H1 (cell line): ENCODE results near the gene ROS1. TPM values are rescaled to one million over a fixed set of nuclear protein-coding genes. Genes with fewer than 3 reads are reported as not detected.

ENCODE experiments used
- CTCF ChIA-PET: fragments of 300-600 bp; sonication (Branson Sonifier 250); formaldehyde crosslinking; loops from one replicate; lab custom pipeline; 2021; ENCODE audit not compliant: partially characterized antibody; lab: Charles Lee
- POLR2A ChIA-PET: fragments of 300-600 bp; sonication (Branson Sonifier 250); formaldehyde crosslinking; loops from one replicate; lab custom pipeline; 2021; ENCODE audit warnings: inconsistent platforms; ENCODE audit not compliant: partially characterized antibody; lab: Charles Lee
- DNase-seq, 2 experiments: peaks; one replicate each; pipeline versions ENCODE4 v3.0.0 to v3.0.0-alpha.2; 2010 to 2022; ENCODE audit warnings: low spot score in 2 of 2, low read depth in 1 of 2, mixed read lengths in 1 of 2
- FAIRE-seq: peaks from 2 replicates; lab custom pipeline; 2011; peaks lifted over from hg19 to GRCh38; lab: Jason Lieb, UNC
- H2AFZ ChIP-seq: 2 replicates; pipeline ENCODE4 v1.8.1; 2012; ENCODE audit warnings: low read length, inconsistent platforms
- H2AK5ac ChIP-seq: 2 replicates; pipeline ENCODE4 v1.6.1; 2013; ENCODE audit warnings: low read depth, low read length
- H2BK120ac ChIP-seq: replicated peaks from 2 replicates; pipeline ENCODE3; 2013; ENCODE audit warnings: low read depth, low read length, inconsistent platforms
- H2BK12ac ChIP-seq: 2 replicates; pipeline ENCODE4 v1.6.1; 2013; ENCODE audit warnings: low read depth, low read length
- H2BK15ac ChIP-seq: 2 replicates; pipeline ENCODE4 v1.6.1; 2013; ENCODE audit warnings: low read length
- H2BK20ac ChIP-seq: 2 replicates; pipeline ENCODE4 v1.6.1; 2013; ENCODE audit warnings: low read length
- H2BK5ac ChIP-seq: 2 replicates; pipeline ENCODE4 v1.6.1; 2013; ENCODE audit warnings: low read depth, low read length
- H3K14ac ChIP-seq: 2 replicates; pipeline ENCODE4 v1.6.1; 2013; ENCODE audit warnings: inconsistent platforms; ENCODE audit not compliant: insufficient read length
- H3K18ac ChIP-seq: 2 replicates; pipeline ENCODE4 v1.6.1; 2013; ENCODE audit warnings: low read length; ENCODE audit errors: extremely low read depth
- H3K23ac ChIP-seq: 2 replicates; pipeline ENCODE4 v1.6.1; 2013; ENCODE audit warnings: inconsistent platforms; ENCODE audit not compliant: insufficient read length
- H3K23me2 ChIP-seq: 2 replicates; pipeline ENCODE4 v1.6.1; 2013; ENCODE audit warnings: low read depth, low read length
- H3K27ac ChIP-seq: 2 replicates; pipeline ENCODE4 v1.6.1; 2011; ENCODE audit warnings: low read depth, low read length, inconsistent platforms
- H3K27me3 ChIP-seq, 4 experiments: replicated peaks in 1 of 4; 1 replicate in 1 of 4; 2 replicates in 3 of 4; pipeline versions ENCODE4 v1.6.1 to v1.8.1; 2011 to 2013; ENCODE audit warnings: low read length in 3 of 4, mild to moderate bottlenecking in 3 of 4, inconsistent platforms in 2 of 4, mixed read lengths in 2 of 4, moderate library complexity in 1 of 4; ENCODE audit not compliant: control insufficient read depth in 3 of 4, insufficient read depth in 3 of 4; ENCODE audit errors: extremely low read depth in 1 of 4
- H3K36me3 ChIP-seq, 4 experiments: 2 replicates each; pipeline versions ENCODE4 v1.6.1 to v1.8.1; 2011 to 2013; ENCODE audit warnings: mild to moderate bottlenecking in 4 of 4, low read length in 3 of 4, moderate library complexity in 2 of 4, control low read depth in 1 of 4, inconsistent platforms in 1 of 4; ENCODE audit not compliant: insufficient read depth in 4 of 4, control insufficient read depth in 2 of 4
- H3K4ac ChIP-seq: replicated peaks from 2 replicates; pipeline ENCODE3; 2013; ENCODE audit warnings: low read length, low read depth, mixed read lengths, inconsistent platforms; ENCODE audit not compliant: insufficient read length
- H3K4me1 ChIP-seq, 4 experiments: replicated peaks in 1 of 4; 1 replicate in 1 of 4; 2 replicates in 3 of 4; pipeline versions ENCODE4 v1.6.1 to v1.8.1; 2011 to 2013; ENCODE audit warnings: low read length in 3 of 4, inconsistent platforms in 2 of 4, mixed read lengths in 1 of 4; ENCODE audit not compliant: insufficient read depth in 4 of 4, control insufficient read depth in 3 of 4
- H3K4me2 ChIP-seq, 2 experiments: 2 replicates each; pipeline versions ENCODE4 v1.6.1 to v1.8.1; 2011 to 2013; ENCODE audit warnings: low read depth in 2 of 2, low read length in 2 of 2, control low read depth in 1 of 2, inconsistent platforms in 1 of 2, mild to moderate bottlenecking in 1 of 2; ENCODE audit not compliant: insufficient read depth in 1 of 2
- H3K4me3 ChIP-seq, 4 experiments: fragments of 200-600, 300-600 bp in 1 of 4; sonication (generic), shearing (Covaris generic), sonication (Bioruptor Twin) in 1 of 4; 2 replicates each; pipeline versions ENCODE4 v1.5.1 to v1.8.1; 2011 to 2016; ENCODE audit warnings: low read length in 4 of 4, low read depth in 3 of 4, control low read depth in 2 of 4, inconsistent platforms in 2 of 4, mild to moderate bottlenecking in 2 of 4, mixed read lengths in 1 of 4, moderate library complexity in 1 of 4; ENCODE audit not compliant: insufficient read depth in 2 of 4; ENCODE audit errors: extremely low read depth in 1 of 4
- H3K56ac ChIP-seq: replicated peaks from 2 replicates; pipeline ENCODE3; 2013; ENCODE audit warnings: low read depth, mild to moderate bottlenecking, mixed read lengths, low read length, inconsistent platforms; ENCODE audit not compliant: insufficient read length
- H3K79me1 ChIP-seq: 2 replicates; pipeline ENCODE4 v1.6.1; 2013; ENCODE audit warnings: low read depth, low read length, control low read depth
- H3K79me2 ChIP-seq, 2 experiments: 2 replicates each; pipeline versions ENCODE4 v1.6.1 to v1.8.1; 2012 to 2013; ENCODE audit warnings: low read length in 2 of 2, mild to moderate bottlenecking in 2 of 2, inconsistent platforms in 1 of 2; ENCODE audit not compliant: insufficient read depth in 2 of 2, control insufficient read depth in 1 of 2
- H3K9ac ChIP-seq, 4 experiments: replicated peaks in 1 of 4; 1 replicate in 1 of 4; 2 replicates in 3 of 4; pipeline versions ENCODE4 v1.6.1 to v1.8.1; 2011 to 2013; ENCODE audit warnings: low read depth in 3 of 4, low read length in 3 of 4, control low read depth in 2 of 4, mild to moderate bottlenecking in 2 of 4, moderate library complexity in 2 of 4, inconsistent platforms in 1 of 4; ENCODE audit errors: extremely low read depth in 1 of 4
- H3K9me3 ChIP-seq, 2 experiments: 2 replicates each; pipeline versions ENCODE4 v1.6.1 to v1.8.1; 2012 to 2013; ENCODE audit warnings: mild to moderate bottlenecking in 2 of 2, moderate library complexity in 2 of 2, control low read depth in 1 of 2, inconsistent platforms in 1 of 2, low read depth in 1 of 2, low read length in 1 of 2, mixed read lengths in 1 of 2; ENCODE audit not compliant: insufficient read depth in 2 of 2
- H4K20me1 ChIP-seq, 2 experiments: replicated peaks in 1 of 2; 2 replicates each; pipeline versions ENCODE3 to v1.8.1; 2011 to 2013; ENCODE audit warnings: inconsistent platforms in 2 of 2, low read length in 2 of 2, mild to moderate bottlenecking in 1 of 2; ENCODE audit not compliant: insufficient read depth in 2 of 2, control insufficient read depth in 1 of 2
- H4K5ac ChIP-seq: 2 replicates; pipeline ENCODE4 v1.6.1; 2013; ENCODE audit warnings: low read length, low read depth, mixed read lengths, inconsistent platforms; ENCODE audit not compliant: insufficient read length
- H4K8ac ChIP-seq: 2 replicates; pipeline ENCODE4 v1.8.0; 2013; ENCODE audit warnings: mild to moderate bottlenecking, moderate library complexity, low read length, inconsistent platforms; ENCODE audit not compliant: insufficient read depth; ENCODE audit errors: extremely low read depth
- H4K91ac ChIP-seq: replicated peaks from 2 replicates; pipeline ENCODE3; 2013; ENCODE audit warnings: low read length, mixed read lengths, inconsistent platforms; ENCODE audit not compliant: insufficient read length
- ATF2 ChIP-seq: IDR thresholded peaks from 2 replicates; pipeline ENCODE4 v1.6.1; 2012; ENCODE audit warnings: low read length, inconsistent platforms
- CEBPB ChIP-seq: IDR thresholded peaks from 2 replicates; pipeline ENCODE4 v1.6.1; 2012; ENCODE audit warnings: low read depth, low read length
- GABPA ChIP-seq: IDR thresholded peaks from 2 replicates; pipeline ENCODE4 v1.6.1; 2011; ENCODE audit warnings: mild to moderate bottlenecking, low read length, moderate library complexity, borderline replicate concordance; ENCODE audit not compliant: insufficient read depth
- WGBS, 2 experiments: shearing (Covaris generic) in 1 of 2; methylation state at CpG; one replicate each; pipeline versions ENCODE4 v1.1.6 to v1.1.7; 2013 to 2015; ENCODE audit warnings: low lambda C conversion rate in 2 of 2, mixed read lengths in 2 of 2, inconsistent platforms in 1 of 2, low coverage in 1 of 2, missing lambda C conversion rate in 1 of 2; ENCODE audit not compliant: insufficient replicate concordance in 2 of 2, insufficient coverage in 1 of 2, insufficient read length in 1 of 2; ENCODE audit errors: extremely low coverage in 1 of 2, missing lambda C conversion rate in 1 of 2; 5-methylcytosine and 5-hydroxymethylcytosine counted together
- polyA plus RNA-seq, 7 experiments: library from polyadenylated mRNA; depleted of rRNA in 3 of 7; stranded (reverse) in 5 of 7; unstranded in 2 of 7; fragments of >200 nt in 5 of 7; fragments of 200-250 nt in 2 of 7; gene quantifications; 1 replicate in 5 of 7; 2 replicates in 1 of 7; 4 replicates in 1 of 7; pipeline versions ENCODE4 v1.2.1 to v1.2.3, GENCODE V29; 2011 to 2013; ENCODE audit warnings: missing spikeins in 2 of 7, mixed read lengths in 2 of 7
- total RNA-seq: library from RNA; stranded (reverse); fragmentation: NEBNext Ultra II Directional; extraction: Animal tissue kit (Norgen Biotek cat#: 25700); gene quantifications from 2 replicates; pipeline ENCODE4 v1.2.1, GENCODE V29; 2021

Gene ROS1
- total and polyA plus RNA-seq, 2 of the 8 experiments (the other 6 are each of a cell fraction or from before 2014, with no cell fraction given) = not detected

GRCh38 chr6:117309069-117309468, 116.7 kb downstream of the ROS1 start:
- Histone ChIP-seq H3K56ac (no peak overlapping the region), H4K8ac (no peak overlapping the region), H3K79me1 (no peaks in the 10 kb centered on the region), H3K18ac (no peak overlapping the region), H3K4me1 (peaks cover 0 to 3% (median 0%) of the 10 kb centered on the region in 4 experiments; a peak in 1 of 7 replicates), H4K91ac (no peak overlapping the region), H3K9me3 (no peaks in the 10 kb centered on the region), H2AK5ac (no peak overlapping the region), H3K27ac (no peak overlapping the region), H4K20me1 (no peaks in the 10 kb centered on the region), H2BK12ac (no peak overlapping the region), H3K27me3 (no peaks in the 10 kb centered on the region), H2BK5ac (no peak overlapping the region), H3K23ac (no peak overlapping the region), H3K36me3 (no peaks in the 10 kb centered on the region), H3K4me3 (no peak overlapping the region), H2BK15ac (no peak overlapping the region), H3K23me2 (no peaks in the 10 kb centered on the region), H3K4ac (no peak overlapping the region), H3K4me2 (no peak overlapping the region), H2BK20ac (no peak overlapping the region), H3K79me2 (no peaks in the 10 kb centered on the region), H2AFZ (no peak overlapping the region), H4K5ac (no peak overlapping the region), H3K14ac (no peak overlapping the region), H3K9ac (no peak overlapping the region), H2BK120ac (no peak overlapping the region)
- DNase-seq (no peak), FAIRE-seq (no peak)
- whole genome bisulfite sequencing, 2 experiments = 84% methylated on average over 3 of the region's 3 CpGs; no CpG with 5 or more reads in 1 of the 2 experiments
- ChIA-PET POLR2A (no interaction called here), CTCF (interaction anchor here (1.5 kb wide), 1 partner anchor 10 kb away, joined by 3 read pairs; no protein-coding TSS in a partner anchor)
- TF ChIP-seq CEBPB (no peak), ATF2 (no peak), GABPA (no peak)
